ENCODE data around the gene SGTA. TPM values are rescaled to one million over a fixed set of nuclear protein-coding genes. Genes with fewer than 3 reads are reported as not detected.
"Not testable (repeated sequence)": the region's sequence is repeated elsewhere in the genome, so short reads cannot be mapped to it uniquely, and the experiment has no call there.

SGTA gene
- total RNA-seq, 1 donor from 2014 or later, result 29.8 TPM

- H3K36me3 ChIP-seq, result peaks cover 22 to 24% of the 10 kb centered on the region in 2 donors
- no peak for TF ChIP-seq CTCF (IDR thresholded peaks at IDR 0.05)
- no peak overlapping the region for H3K4me3 ChIP-seq
- H3K27ac ChIP-seq, result no peak overlapping the region
- intact Hi-C loops (cut with DNase I), result no loop called here
- no peak for DNase-seq (ENCODE audit: low spot score in 2 of 2)
- no peaks in the 10 kb centered on the region for H3K27me3 ChIP-seq
- H3K4me1 ChIP-seq, result no peaks in the 10 kb centered on the region
- H3K9me3 ChIP-seq, result no peaks in the 10 kb centered on the region
Observed at GRCh38 chr19:2793126-2793525, 10.1 kb upstream of the SGTA start.

- H3K9me3 ChIP-seq; DNase-seq (ENCODE audit: low spot score in 2 of 2); intact Hi-C loops (cut with DNase I); H3K4me1 ChIP-seq; H3K27ac ChIP-seq; H3K4me3 ChIP-seq; H3K27me3 ChIP-seq: not testable (repeated sequence)
- H3K36me3 ChIP-seq, result peaks cover 22 to 23% of the 10 kb centered on the region in 2 donors
Observed at GRCh38 chr19:2792666-2793065, 9.6 kb upstream of the SGTA start.

GRCh38 chr19:2791876-2792275 is 8.8 kb upstream of the SGTA start:
- TF ChIP-seq CTCF (IDR thresholded peaks at IDR 0.05), result no peak
- no peak overlapping the region for H3K27ac ChIP-seq
- intact Hi-C loops (cut with DNase I), result no loop called here
- H3K4me1 ChIP-seq, result no peaks in the 10 kb centered on the region
- peaks cover 20 to 23% of the 10 kb centered on the region in 2 donors for H3K36me3 ChIP-seq
- H3K27me3 ChIP-seq, result no peaks in the 10 kb centered on the region
- H3K4me3 ChIP-seq, result no peak overlapping the region
- DNase-seq (ENCODE audit: low spot score in 2 of 2), result no peak
- H3K9me3 ChIP-seq, result no peaks in the 10 kb centered on the region

GRCh38 chr19:2791440-2791839 is 8.4 kb upstream of the SGTA start:
- TF ChIP-seq CTCF (IDR thresholded peaks at IDR 0.05), result no peak
- Histone ChIP-seq H3K4me3 (no peak overlapping the region), H3K4me1 (no peaks in the 10 kb centered on the region), H3K27me3 (no peaks in the 10 kb centered on the region), H3K27ac (no peak overlapping the region), H3K9me3 (no peaks in the 10 kb centered on the region), H3K36me3 (peaks cover 20 to 23% of the 10 kb centered on the region in 2 donors)
- intact Hi-C loops (cut with DNase I), result no loop called here
- no peak for DNase-seq (ENCODE audit: low spot score in 2 of 2)

GRCh38 chr19:2790557-2791271 is 7.6 kb upstream of the SGTA start:
- intact Hi-C loops (cut with DNase I), result no loop called here
- no peak for TF ChIP-seq CTCF (IDR thresholded peaks at IDR 0.05)
- Histone ChIP-seq H3K4me3 (no peak overlapping the region), H3K36me3 (peaks cover 18 to 20% of the 10 kb centered on the region in 2 donors), H3K9me3 (no peaks in the 10 kb centered on the region), H3K27me3 (no peaks in the 10 kb centered on the region), H3K4me1 (peaks cover 6% of the 10 kb centered on the region in 2 donors), H3K27ac (no peak overlapping the region)
- DNase-seq (ENCODE audit: low spot score in 2 of 2), result no peak

GRCh38 chr19:2790194-2790556 is 7.1 kb upstream of the SGTA start:
- DNase-seq (ENCODE audit: low spot score in 2 of 2), result no peak
- no peak for TF ChIP-seq CTCF (IDR thresholded peaks at IDR 0.05)
- H3K36me3 ChIP-seq, result peaks cover 15 to 20% of the 10 kb centered on the region in 2 donors
- H3K4me1 ChIP-seq, result peaks cover 6% of the 10 kb centered on the region in 2 donors
- no peaks in the 10 kb centered on the region for H3K9me3 ChIP-seq
- H3K4me3 ChIP-seq, result no peak overlapping the region
- no peak overlapping the region for H3K27ac ChIP-seq
- no peaks in the 10 kb centered on the region for H3K27me3 ChIP-seq
- intact Hi-C loops (cut with DNase I), result no loop called here

Data from ascending aorta (tissue), 2 donors.